SK-N-SH treated with all-trans-retinoic acid at 6 μM for 48 hours (cell line): ENCODE data around the gene CNTN4.

Experiments
- ATAC-seq: fragments of 200-7000 bp; cut with Tn5 transposase; 3 replicates; pipeline ENCODE4 v1.9.1; 2020; ENCODE audit warnings: mild to moderate bottlenecking, moderate library complexity
- ARNTL ChIP-seq: fragments of 450-650 bp; formaldehyde crosslinking; IDR thresholded peaks from 2 replicates; pipeline ENCODE4 v1.5.0; 2020; ENCODE audit warnings: low read depth, mild to moderate bottlenecking, moderate library complexity, borderline replicate concordance
- BACH2 ChIP-seq: fragments of 250-450 bp; sonication (Bioruptor Pico); IDR thresholded peaks from 2 replicates; pipeline ENCODE4 v1.9.0; 2021; ENCODE audit warnings: mild to moderate bottlenecking, borderline replicate concordance
- CSDC2 ChIP-seq: fragments of 250-450 bp; sonication (Bioruptor Pico); IDR thresholded peaks from 2 replicates; pipeline ENCODE4 v1.5.0; 2020; ENCODE audit warnings: mild to moderate bottlenecking, moderate library complexity
- ESRRG ChIP-seq: fragments of 250-450 bp; sonication (Bioruptor Pico); IDR thresholded peaks from 2 replicates; pipeline ENCODE4 v1.6.1; 2021; ENCODE audit warnings: mild to moderate bottlenecking
- GLIS3 ChIP-seq: fragments of 250-450 bp; sonication (Bioruptor Pico); IDR thresholded peaks from 2 replicates; pipeline ENCODE4 v1.5.0; 2020; ENCODE audit warnings: mild to moderate bottlenecking, moderate library complexity
- OSR1 ChIP-seq: fragments of 250-450 bp; sonication (Bioruptor Pico); IDR thresholded peaks from 2 replicates; pipeline ENCODE4 v1.8.0; 2022; ENCODE audit warnings: moderate library complexity, mild to moderate bottlenecking, inconsistent platforms
- PPARA ChIP-seq: fragments of 250-450 bp; sonication (Bioruptor Pico); IDR thresholded peaks from 2 replicates; pipeline ENCODE4 v1.5.0; 2020; ENCODE audit warnings: mild to moderate bottlenecking, borderline replicate concordance
- RARB ChIP-seq: fragments of 250-450 bp; sonication (Bioruptor Pico); IDR thresholded peaks from 2 replicates; pipeline ENCODE4 v1.8.0; 2021; ENCODE audit warnings: mild to moderate bottlenecking, moderate library complexity
- SNAI2 ChIP-seq: fragments of 250-450 bp; sonication (Bioruptor Pico); IDR thresholded peaks from 2 replicates; pipeline ENCODE4 v1.5.0; 2020; ENCODE audit warnings: mild to moderate bottlenecking, moderate library complexity
- TCF4 ChIP-seq: fragments of 250-450 bp; sonication (Bioruptor Pico); IDR thresholded peaks from 2 replicates; pipeline ENCODE4 v1.8.0; 2021; ENCODE audit warnings: mild to moderate bottlenecking, moderate library complexity, borderline replicate concordance
- TOX ChIP-seq: fragments of 250-450 bp; sonication (Bioruptor Pico); IDR thresholded peaks from 2 replicates; pipeline ENCODE4 v1.8.0; 2021; ENCODE audit warnings: mild to moderate bottlenecking, moderate library complexity, borderline replicate concordance
- ZC3H10 ChIP-seq: fragments of 250-450 bp; sonication (Bioruptor Pico); IDR thresholded peaks from 2 replicates; pipeline ENCODE4 v1.5.1; 2021; ENCODE audit warnings: mild to moderate bottlenecking, moderate library complexity
- ZFP3 ChIP-seq: fragments of 250-450 bp; sonication (Bioruptor Pico); IDR thresholded peaks from 2 replicates; pipeline ENCODE4 v1.5.0; 2020; ENCODE audit warnings: mild to moderate bottlenecking, moderate library complexity
- ZFP30 ChIP-seq: fragments of 450-650 bp; formaldehyde crosslinking; IDR thresholded peaks from 2 replicates; pipeline ENCODE4 v1.5.0; 2022; ENCODE audit warnings: mild to moderate bottlenecking, moderate library complexity
- ZNF565 ChIP-seq: fragments of 450-650 bp; formaldehyde crosslinking; conservative IDR thresholded peaks from 2 replicates; pipeline ENCODE4 v1.5.0; 2020; ENCODE audit warnings: low read depth, mild to moderate bottlenecking, moderate library complexity
- ZNF70 ChIP-seq: fragments of 450-650 bp; formaldehyde crosslinking; IDR thresholded peaks from 2 replicates; pipeline ENCODE4 v1.5.0; 2020; ENCODE audit warnings: mild to moderate bottlenecking, moderate library complexity
- ZNF8 ChIP-seq: fragments of 450-650 bp; formaldehyde crosslinking; IDR thresholded peaks from 2 replicates; pipeline ENCODE4 v1.5.0; 2020; ENCODE audit warnings: mild to moderate bottlenecking, moderate library complexity
- TF ChIP-seq, protein P1 (sequence below): fragments of 250-450 bp; sonication (Bioruptor Pico); IDR thresholded peaks from 2 replicates; pipeline ENCODE4 v1.5.1; 2020; ENCODE audit warnings: low read depth, mild to moderate bottlenecking, moderate library complexity
- TF ChIP-seq, protein P2 (sequence below): fragments of 250-450 bp; sonication (Bioruptor Pico); IDR thresholded peaks from 2 replicates; pipeline ENCODE4 v1.5.0; 2020; ENCODE audit warnings: mild to moderate bottlenecking, moderate library complexity
- TF ChIP-seq, protein P3 (sequence below): fragments of 250-450 bp; sonication (Bioruptor Pico); IDR thresholded peaks from 2 replicates; pipeline ENCODE4 v1.5.1; 2021; ENCODE audit warnings: mild to moderate bottlenecking, moderate library complexity
- TF ChIP-seq, protein P4 (sequence below): fragments of 250-450 bp; sonication (Bioruptor Pico); IDR thresholded peaks from 2 replicates; pipeline ENCODE4 v1.8.0; 2020; ENCODE audit warnings: mild to moderate bottlenecking, moderate library complexity, borderline replicate concordance

CNTN4 gene

DNA sequence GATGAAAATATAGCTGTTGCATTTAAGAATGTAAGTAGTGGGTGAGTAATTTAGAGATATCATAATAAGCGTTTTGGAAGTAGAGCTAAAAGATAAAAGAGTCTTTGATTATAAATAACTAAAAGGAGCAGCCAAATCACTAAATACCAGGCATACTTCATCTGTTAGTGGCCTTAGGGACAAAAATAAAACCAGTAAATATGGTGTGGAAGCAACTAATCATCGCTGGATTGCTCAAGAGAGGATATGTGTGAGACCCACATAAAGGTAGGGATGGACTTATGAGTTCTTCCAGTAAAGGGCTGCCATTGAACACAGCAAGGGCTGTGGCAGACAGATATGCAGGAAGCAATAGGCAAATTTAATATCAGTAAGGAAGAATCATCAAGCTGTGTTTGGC is 356.2 kb downstream of the CNTN4 start (continued):
- TF ChIP-seq, protein P1, sequence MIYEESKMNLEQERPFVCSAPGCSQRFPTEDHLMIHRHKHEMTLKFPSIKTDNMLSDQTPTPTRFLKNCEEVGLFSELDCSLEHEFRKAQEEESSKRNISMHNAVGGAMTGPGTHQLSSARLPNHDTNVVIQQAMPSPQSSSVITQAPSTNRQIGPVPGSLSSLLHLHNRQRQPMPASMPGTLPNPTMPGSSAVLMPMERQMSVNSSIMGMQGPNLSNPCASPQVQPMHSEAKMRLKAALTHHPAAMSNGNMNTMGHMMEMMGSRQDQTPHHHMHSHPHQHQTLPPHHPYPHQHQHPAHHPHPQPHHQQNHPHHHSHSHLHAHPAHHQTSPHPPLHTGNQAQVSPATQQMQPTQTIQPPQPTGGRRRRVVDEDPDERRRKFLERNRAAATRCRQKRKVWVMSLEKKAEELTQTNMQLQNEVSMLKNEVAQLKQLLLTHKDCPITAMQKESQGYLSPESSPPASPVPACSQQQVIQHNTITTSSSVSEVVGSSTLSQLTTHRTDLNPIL (CRISPR knock-in tag): no peak
- TF ChIP-seq ZFP30 (CRISPR knock-in tag): no peak

DNA sequence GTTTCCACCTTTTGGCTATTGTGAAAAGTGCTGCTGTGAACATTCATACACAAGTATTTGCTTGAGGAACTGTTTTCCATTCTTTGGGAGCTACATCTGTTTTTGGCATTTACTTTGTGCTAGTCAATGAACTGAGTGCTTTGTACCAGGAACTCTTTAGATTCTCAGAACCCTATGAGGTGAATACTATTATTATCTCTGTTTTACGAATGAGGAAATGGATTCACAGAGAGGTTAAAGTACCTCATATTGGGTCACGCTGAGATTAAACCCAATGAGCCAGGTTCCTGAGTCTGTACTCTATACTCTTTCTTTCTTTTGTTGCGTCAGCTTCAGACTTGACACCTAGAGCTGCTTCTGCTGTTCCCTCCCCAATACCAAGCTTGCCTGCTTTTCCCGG is 358.1 kb downstream of the CNTN4 start:
- TF ChIP-seq GLIS3 (CRISPR knock-in tag) (no peak), ZNF565 (CRISPR knock-in tag) (no peak), ZFP30 (CRISPR knock-in tag) (no peak), ZNF70 (CRISPR knock-in tag) (no peak), PPARA (no peak), ESRRG (CRISPR knock-in tag) (no peak), BACH2 (no peak), SNAI2 (CRISPR knock-in tag) (no peak)
- TF ChIP-seq, protein P1 (CRISPR knock-in tag): no peak
- TF ChIP-seq, protein P2, sequence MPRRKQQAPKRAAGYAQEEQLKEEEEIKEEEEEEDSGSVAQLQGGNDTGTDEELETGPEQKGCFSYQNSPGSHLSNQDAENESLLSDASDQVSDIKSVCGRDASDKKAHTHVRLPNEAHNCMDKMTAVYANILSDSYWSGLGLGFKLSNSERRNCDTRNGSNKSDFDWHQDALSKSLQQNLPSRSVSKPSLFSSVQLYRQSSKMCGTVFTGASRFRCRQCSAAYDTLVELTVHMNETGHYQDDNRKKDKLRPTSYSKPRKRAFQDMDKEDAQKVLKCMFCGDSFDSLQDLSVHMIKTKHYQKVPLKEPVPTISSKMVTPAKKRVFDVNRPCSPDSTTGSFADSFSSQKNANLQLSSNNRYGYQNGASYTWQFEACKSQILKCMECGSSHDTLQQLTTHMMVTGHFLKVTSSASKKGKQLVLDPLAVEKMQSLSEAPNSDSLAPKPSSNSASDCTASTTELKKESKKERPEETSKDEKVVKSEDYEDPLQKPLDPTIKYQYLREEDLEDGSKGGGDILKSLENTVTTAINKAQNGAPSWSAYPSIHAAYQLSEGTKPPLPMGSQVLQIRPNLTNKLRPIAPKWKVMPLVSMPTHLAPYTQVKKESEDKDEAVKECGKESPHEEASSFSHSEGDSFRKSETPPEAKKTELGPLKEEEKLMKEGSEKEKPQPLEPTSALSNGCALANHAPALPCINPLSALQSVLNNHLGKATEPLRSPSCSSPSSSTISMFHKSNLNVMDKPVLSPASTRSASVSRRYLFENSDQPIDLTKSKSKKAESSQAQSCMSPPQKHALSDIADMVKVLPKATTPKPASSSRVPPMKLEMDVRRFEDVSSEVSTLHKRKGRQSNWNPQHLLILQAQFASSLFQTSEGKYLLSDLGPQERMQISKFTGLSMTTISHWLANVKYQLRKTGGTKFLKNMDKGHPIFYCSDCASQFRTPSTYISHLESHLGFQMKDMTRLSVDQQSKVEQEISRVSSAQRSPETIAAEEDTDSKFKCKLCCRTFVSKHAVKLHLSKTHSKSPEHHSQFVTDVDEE (CRISPR knock-in tag): no peak
- TF ChIP-seq, protein P3, sequence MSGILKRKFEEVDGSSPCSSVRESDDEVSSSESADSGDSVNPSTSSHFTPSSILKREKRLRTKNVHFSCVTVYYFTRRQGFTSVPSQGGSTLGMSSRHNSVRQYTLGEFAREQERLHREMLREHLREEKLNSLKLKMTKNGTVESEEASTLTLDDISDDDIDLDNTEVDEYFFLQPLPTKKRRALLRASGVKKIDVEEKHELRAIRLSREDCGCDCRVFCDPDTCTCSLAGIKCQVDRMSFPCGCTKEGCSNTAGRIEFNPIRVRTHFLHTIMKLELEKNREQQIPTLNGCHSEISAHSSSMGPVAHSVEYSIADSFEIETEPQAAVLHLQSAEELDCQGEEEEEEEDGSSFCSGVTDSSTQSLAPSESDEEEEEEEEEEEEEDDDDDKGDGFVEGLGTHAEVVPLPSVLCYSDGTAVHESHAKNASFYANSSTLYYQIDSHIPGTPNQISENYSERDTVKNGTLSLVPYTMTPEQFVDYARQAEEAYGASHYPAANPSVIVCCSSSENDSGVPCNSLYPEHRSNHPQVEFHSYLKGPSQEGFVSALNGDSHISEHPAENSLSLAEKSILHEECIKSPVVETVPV (CRISPR knock-in tag): no peak
- no peak for ATAC-seq

DNA sequence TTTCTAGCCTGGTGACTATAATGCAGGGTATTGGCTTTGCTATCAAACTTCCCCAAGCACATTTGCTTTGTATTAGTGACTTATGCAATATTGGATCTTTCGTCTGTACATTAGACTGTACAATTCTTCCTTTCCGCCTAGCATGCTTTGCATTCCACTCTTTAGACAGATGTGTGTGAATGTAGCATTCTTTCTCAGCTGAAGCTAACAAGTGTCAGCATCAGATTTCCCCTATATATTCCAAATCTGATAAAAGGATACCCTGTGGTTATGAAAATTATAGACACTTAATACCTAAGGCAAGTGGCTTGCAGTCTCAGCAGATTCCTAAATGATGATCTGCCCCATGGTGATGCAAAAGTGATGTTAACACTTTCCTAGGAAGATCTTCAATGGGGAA is 360.1 kb downstream of the CNTN4 start:
- TF ChIP-seq BACH2: no peak
- no peak for TF ChIP-seq ZFP3 (CRISPR knock-in tag)
- TF ChIP-seq TOX (CRISPR knock-in tag): no peak
- no peak for ATAC-seq

DNA sequence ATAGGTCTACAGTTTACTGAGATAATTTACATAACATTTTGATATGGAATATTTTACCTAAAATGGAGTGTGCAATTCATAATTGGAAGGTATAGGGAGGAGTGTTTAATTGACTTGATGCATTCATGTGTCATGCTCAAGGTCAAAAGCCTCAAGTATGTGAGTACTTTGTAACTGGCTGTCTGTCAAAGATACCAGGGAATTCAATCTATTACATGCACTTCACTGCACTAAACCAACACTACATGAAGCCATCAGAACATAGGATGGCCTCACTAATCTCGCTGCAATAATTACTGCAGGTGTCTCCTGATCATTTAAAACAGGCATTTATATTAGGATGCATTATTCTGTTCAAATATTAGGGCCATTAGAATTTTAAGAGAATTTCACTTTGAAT is 367.2 kb downstream of the CNTN4 start:
- TF ChIP-seq, protein P1 (CRISPR knock-in tag): no peak
- TF ChIP-seq TCF4 (CRISPR knock-in tag): no peak
- TF ChIP-seq OSR1 (CRISPR knock-in tag): no peak
- no peak for TF ChIP-seq ZNF70 (CRISPR knock-in tag)
- no peak for TF ChIP-seq ESRRG (CRISPR knock-in tag)
- no peak for TF ChIP-seq ARNTL (CRISPR knock-in tag)
- no peak for TF ChIP-seq RARB (CRISPR knock-in tag)
- TF ChIP-seq ZC3H10 (CRISPR knock-in tag): no peak
- no peak for TF ChIP-seq TOX (CRISPR knock-in tag)
- TF ChIP-seq ZNF8 (CRISPR knock-in tag): no peak
- TF ChIP-seq, protein P4, sequence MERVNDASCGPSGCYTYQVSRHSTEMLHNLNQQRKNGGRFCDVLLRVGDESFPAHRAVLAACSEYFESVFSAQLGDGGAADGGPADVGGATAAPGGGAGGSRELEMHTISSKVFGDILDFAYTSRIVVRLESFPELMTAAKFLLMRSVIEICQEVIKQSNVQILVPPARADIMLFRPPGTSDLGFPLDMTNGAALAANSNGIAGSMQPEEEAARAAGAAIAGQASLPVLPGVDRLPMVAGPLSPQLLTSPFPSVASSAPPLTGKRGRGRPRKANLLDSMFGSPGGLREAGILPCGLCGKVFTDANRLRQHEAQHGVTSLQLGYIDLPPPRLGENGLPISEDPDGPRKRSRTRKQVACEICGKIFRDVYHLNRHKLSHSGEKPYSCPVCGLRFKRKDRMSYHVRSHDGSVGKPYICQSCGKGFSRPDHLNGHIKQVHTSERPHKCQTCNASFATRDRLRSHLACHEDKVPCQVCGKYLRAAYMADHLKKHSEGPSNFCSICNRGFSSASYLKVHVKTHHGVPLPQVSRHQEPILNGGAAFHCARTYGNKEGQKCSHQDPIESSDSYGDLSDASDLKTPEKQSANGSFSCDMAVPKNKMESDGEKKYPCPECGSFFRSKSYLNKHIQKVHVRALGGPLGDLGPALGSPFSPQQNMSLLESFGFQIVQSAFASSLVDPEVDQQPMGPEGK (CRISPR knock-in tag): no peak
- TF ChIP-seq CSDC2 (CRISPR knock-in tag): no peak
- TF ChIP-seq SNAI2 (CRISPR knock-in tag): no peak
- no peak for TF ChIP-seq ZFP30 (CRISPR knock-in tag)
- TF ChIP-seq, protein P2 (CRISPR knock-in tag): no peak
- no peak for TF ChIP-seq ZFP3 (CRISPR knock-in tag)
- TF ChIP-seq GLIS3 (CRISPR knock-in tag): no peak
- no peak for TF ChIP-seq PPARA
- TF ChIP-seq BACH2: no peak
- TF ChIP-seq ZNF565 (CRISPR knock-in tag): no peak
- TF ChIP-seq, all 23 proteins: peak for 0
- no peak for ATAC-seq
